Mesodermal cell (in vitro differentiated cells): Measurements from ENCODE around the gene NPPA.
A peak's percentile ranks its signal among the peaks of the same experiment; 100 is the strongest.
"Not testable (repeated sequence)": the region's sequence is repeated elsewhere in the genome, so short reads cannot be mapped to it uniquely, and the experiment has no call there.

ENCODE experiments used
- H3K27ac ChIP-seq: 2 replicates; pipeline ENCODE4 v1.7.0; 2013; ENCODE audit warnings: mild to moderate bottlenecking, low read depth, low read length, moderate library complexity; ENCODE audit not compliant: severe bottlenecking
- H3K36me3 ChIP-seq: 2 replicates; pipeline ENCODE4 v1.7.1; 2013; ENCODE audit warnings: mild to moderate bottlenecking, low read length, moderate library complexity; ENCODE audit not compliant: control insufficient read depth, insufficient read depth
- H3K4me1 ChIP-seq: one replicate; pipeline ENCODE4 v1.7.1; 2013; ENCODE audit warnings: mild to moderate bottlenecking, low read length; ENCODE audit not compliant: insufficient read depth, control insufficient read depth, poor library complexity, severe bottlenecking
- H3K4me3 ChIP-seq: 2 replicates; pipeline ENCODE4 v1.7.0; 2013; ENCODE audit warnings: low read length, control low read depth, mild to moderate bottlenecking; ENCODE audit not compliant: insufficient read depth, poor library complexity, severe bottlenecking; ENCODE audit errors: extremely low read depth
- H3K9me3 ChIP-seq: 2 replicates; pipeline ENCODE4 v1.7.1; 2013; ENCODE audit warnings: mild to moderate bottlenecking, low read length, moderate library complexity; ENCODE audit not compliant: control insufficient read depth
- WGBS, 2 experiments: methylation state at CpG; one replicate each; pipeline ENCODE4 v1.1.5; 2013; ENCODE audit warnings: missing lambda C conversion rate in 2 of 2; ENCODE audit not compliant: insufficient coverage in 2 of 2; 5-methylcytosine and 5-hydroxymethylcytosine counted together

The NPPA gene

GRCh38 chr1:11805422-11806306 is 41.9 kb downstream of the NPPA start, which contains the start of the genes CLCN6 and MTHFR:
TSS of gene CLCN6 (plus strand) at chr1:11806191. CDS start at chr1:11806263, 72 bp downstream.
TSS of gene MTHFR (minus strand) at chr1:11805964. CDS start at chr1:11803116, 2,848 bp downstream.
- 0% methylated on average over 51 to 54 of the region's 72 CpGs for WGBS, 2 experiments
- H3K4me1 ChIP-seq, result peaks cover 17% of the 10 kb centered on the region
- peak within 1 kb of the TSS; percentile 90 for H3K27ac ChIP-seq
- peaks cover 40% of the 10 kb centered on the region for H3K36me3 ChIP-seq
- no peaks in the 10 kb centered on the region for H3K9me3 ChIP-seq
- H3K4me3 ChIP-seq, result peak within 1 kb of the TSS; percentile 95

- WGBS, 2 experiments, result 13 to 16% methylated on average over 14 to 15 of the region's 17 CpGs
- Histone ChIP-seq H3K4me3 (peak overlapping the region; percentile 95), H3K4me1 (peaks cover 17% of the 10 kb centered on the region), H3K36me3 (peaks cover 40% of the 10 kb centered on the region), H3K9me3 (no peaks in the 10 kb centered on the region), H3K27ac (peak overlapping the region; percentile 90)
Observed at GRCh38 chr1:11804666-11805421, 42.7 kb downstream of the NPPA start.

GRCh38 chr1:11803924-11804665 is 43.5 kb downstream of the NPPA start:
- peak overlapping the region; percentile 85 for H3K27ac ChIP-seq
- H3K4me1 ChIP-seq, result peaks cover 17% of the 10 kb centered on the region
- H3K36me3 ChIP-seq, result peaks cover 40% of the 10 kb centered on the region
- peak overlapping the region; percentile 95 for H3K4me3 ChIP-seq
- 55 to 67% methylated on average over 3 of the region's 9 CpGs for WGBS, 2 experiments
- H3K9me3 ChIP-seq, result not testable (repeated sequence)

DNA sequence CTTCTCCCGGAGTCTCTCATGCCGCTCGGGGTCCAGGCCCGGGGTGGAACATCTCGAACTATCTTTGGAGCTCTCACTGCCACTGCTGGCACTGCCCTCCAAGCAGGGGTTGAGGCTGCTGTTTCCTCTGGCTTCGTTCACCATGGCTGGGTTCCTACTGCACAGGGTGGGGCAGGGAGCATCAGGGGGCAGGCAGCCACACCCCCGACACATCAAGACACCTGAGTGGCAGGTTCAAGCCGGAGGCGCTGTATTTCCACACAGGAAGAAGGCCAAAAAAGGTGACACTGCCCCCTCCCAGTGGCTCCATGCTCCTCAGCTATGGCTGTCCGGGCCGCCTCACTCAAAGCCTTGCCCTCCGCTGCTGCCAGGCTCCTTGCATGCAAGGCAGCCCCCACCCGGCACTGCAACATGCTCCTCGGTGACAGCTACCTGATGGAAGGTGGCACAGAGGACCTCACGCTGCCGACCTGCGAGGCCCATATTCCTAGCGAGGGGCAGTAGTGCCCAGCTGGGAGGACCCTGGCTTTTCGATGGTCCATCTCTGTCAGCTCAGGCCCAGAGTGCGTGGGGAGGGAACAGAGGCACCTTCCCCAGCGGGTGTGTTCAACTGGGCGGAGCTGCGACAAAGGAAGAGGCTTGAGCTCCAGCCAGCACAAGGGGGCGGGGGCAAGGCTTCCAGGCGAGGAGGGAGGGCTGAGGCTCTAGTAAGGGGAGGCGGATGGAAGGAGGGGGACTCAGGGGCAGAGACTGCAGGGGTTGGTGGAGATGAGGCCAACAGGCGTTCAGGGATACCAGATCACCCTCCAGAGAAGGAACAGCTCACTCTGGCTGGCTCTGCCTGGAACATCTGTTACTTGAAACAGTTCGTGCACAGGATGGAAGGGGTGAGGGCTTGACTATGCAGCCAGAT is 44.4 kb downstream of the NPPA start:
- Histone ChIP-seq H3K4me3 (peak overlapping the region; percentile 39), H3K36me3 (peaks cover 37% of the 10 kb centered on the region), H3K9me3 (no peaks in the 10 kb centered on the region), H3K4me1 (peaks cover 17% of the 10 kb centered on the region), H3K27ac (peak overlapping the region; percentile 85)
- 4 to 7% methylated on average over 26 to 27 of the region's 28 CpGs for WGBS, 2 experiments

DNA sequence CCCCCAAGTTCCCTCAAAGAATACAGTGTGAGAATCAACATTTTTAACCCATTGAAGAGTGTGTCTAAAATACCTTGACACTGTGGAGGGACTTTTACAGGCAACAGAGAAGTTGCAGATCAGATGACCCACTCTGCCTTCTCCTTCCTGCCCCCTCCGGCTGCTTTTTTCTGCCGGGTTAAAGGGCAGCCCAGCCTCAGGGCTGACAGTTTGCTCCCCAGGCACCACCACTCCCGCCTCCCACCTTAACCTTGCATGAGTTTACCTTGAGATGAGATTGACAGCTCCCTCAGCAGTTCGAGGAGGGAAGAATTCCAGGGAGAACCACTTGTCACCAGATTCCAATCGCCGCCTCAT is 45.0 kb downstream of the NPPA start:
- no peaks in the 10 kb centered on the region for H3K9me3 ChIP-seq
- peak overlapping the region; percentile 39 for H3K4me3 ChIP-seq
- H3K27ac ChIP-seq, result peak overlapping the region; percentile 29
- H3K36me3 ChIP-seq, result peaks cover 35% of the 10 kb centered on the region
- WGBS, 2 experiments, result 10 to 29% methylated on average over 4 to 5 of the region's 6 CpGs
- peaks cover 17% of the 10 kb centered on the region for H3K4me1 ChIP-seq

GRCh38 chr1:11800756-11801433 is 46.7 kb downstream of the NPPA start:
- WGBS, 2 experiments, result 93 to 94% methylated on average over 11 to 19 of the region's 21 CpGs
- Histone ChIP-seq H3K4me3 (no peak overlapping the region), H3K36me3 (peaks cover 42% of the 10 kb centered on the region), H3K9me3 (no peaks in the 10 kb centered on the region), H3K4me1 (peaks cover 17% of the 10 kb centered on the region), H3K27ac (no peak overlapping the region)

DNA sequence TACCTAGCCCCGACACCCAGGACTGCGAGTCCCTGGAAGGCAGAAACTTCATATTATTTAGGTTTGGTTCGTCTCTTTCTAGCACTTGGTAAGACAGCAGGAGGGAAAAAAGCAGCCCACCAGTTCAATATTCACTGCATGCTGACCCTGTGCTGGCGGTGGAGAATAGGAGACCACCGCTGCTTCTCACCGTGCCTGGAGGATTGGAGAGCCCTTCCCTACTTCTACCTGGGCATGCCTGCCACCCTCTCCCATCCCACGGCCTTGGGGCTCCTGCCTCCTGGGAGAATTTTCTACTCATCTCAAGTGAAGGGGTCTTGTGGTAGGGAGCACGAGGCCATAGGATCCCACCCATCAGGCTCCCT is 47.2 kb downstream of the NPPA start:
- H3K9me3 ChIP-seq, result no peaks in the 10 kb centered on the region
- H3K36me3 ChIP-seq, result peaks cover 47% of the 10 kb centered on the region
- H3K4me3 ChIP-seq, result no peak overlapping the region
- no peak overlapping the region for H3K27ac ChIP-seq
- peaks cover 17% of the 10 kb centered on the region for H3K4me1 ChIP-seq
- WGBS, 2 experiments, result 98 to 100% methylated on average over 5 of the region's 8 CpGs

DNA sequence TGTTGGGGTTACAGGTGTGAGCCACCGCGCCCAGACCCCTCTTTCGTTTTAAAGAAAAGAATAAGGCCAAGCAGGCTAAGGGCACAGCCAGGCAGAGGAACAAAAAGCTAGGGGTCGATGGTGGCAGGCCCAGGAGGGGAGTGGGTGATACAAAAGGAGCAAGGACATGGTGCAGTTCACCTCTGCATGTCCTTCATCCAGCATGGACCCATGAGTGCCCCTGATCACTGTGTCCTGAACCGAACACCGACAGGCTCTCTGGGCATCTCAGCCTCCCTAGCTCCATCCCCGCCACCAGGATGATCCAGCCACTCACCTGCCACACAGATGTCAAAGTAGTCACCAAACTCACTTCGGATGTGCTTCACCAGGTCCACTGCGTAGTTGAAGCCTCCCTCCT is 47.7 kb downstream of the NPPA start:
- no peaks in the 10 kb centered on the region for H3K9me3 ChIP-seq
- H3K27ac ChIP-seq, result no peak overlapping the region
- H3K36me3 ChIP-seq, result peaks cover 52% of the 10 kb centered on the region
- H3K4me3 ChIP-seq, result no peak overlapping the region
- 91 to 96% methylated on average over 7 to 9 of the region's 9 CpGs for WGBS, 2 experiments
- peaks cover 16% of the 10 kb centered on the region for H3K4me1 ChIP-seq

DNA sequence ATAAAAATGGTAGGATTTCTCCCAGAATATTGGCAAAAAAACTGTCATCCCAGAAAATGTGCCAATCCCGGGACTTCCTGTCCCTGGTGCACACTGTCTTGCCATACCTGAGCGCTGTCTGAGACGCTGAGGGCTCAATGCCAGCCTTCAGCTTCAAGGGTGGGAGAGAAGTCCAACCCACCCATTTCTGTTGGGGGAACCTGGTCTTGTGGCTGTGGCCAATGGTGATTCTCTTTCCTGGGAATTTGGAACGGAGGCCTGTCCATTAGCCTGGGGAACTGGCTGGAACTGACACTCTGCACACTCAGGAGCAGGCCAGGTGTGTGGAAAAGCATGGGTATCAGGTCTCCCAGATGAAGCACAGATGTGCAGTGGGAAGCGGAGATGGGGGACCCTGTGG is 48.5 kb downstream of the NPPA start:
- no peak overlapping the region for H3K27ac ChIP-seq
- H3K4me3 ChIP-seq, result no peak overlapping the region
- peaks cover 60% of the 10 kb centered on the region for H3K36me3 ChIP-seq
- 92 to 100% methylated on average over 5 of the region's 5 CpGs for WGBS, 2 experiments
- no peaks in the 10 kb centered on the region for H3K9me3 ChIP-seq
- peaks cover 8% of the 10 kb centered on the region for H3K4me1 ChIP-seq
